ENCODE data around the gene SMIM29. TPM values are rescaled to one million over a fixed set of nuclear protein-coding genes. Genes with fewer than 3 reads are reported as not detected.

Gene SMIM29
- total RNA-seq, 6 experiments from 2014 or later = 5.0 to 13.4 (median 8.8) TPM

GRCh38 chr6:34243901-34244884 lies 4.6 kb downstream of the SMIM29 start:
- Histone ChIP-seq H3K27me3 (no peaks in the 10 kb centered on the region), H3K9me3 (no peaks in the 10 kb centered on the region), H3K4me1 (peaks cover 0 to 6% (median 0%) of the 10 kb centered on the region in 4 donors), H3K4me3 (no peak overlapping the region), H3K27ac (no peak overlapping the region), H3K36me3 (no peaks in the 10 kb centered on the region)
- ATAC-seq (peak in 1 of 4 donors; percentile 40), DNase-seq (peak; percentile 46 to 75 (median 57))
- TF ChIP-seq, protein P1, sequence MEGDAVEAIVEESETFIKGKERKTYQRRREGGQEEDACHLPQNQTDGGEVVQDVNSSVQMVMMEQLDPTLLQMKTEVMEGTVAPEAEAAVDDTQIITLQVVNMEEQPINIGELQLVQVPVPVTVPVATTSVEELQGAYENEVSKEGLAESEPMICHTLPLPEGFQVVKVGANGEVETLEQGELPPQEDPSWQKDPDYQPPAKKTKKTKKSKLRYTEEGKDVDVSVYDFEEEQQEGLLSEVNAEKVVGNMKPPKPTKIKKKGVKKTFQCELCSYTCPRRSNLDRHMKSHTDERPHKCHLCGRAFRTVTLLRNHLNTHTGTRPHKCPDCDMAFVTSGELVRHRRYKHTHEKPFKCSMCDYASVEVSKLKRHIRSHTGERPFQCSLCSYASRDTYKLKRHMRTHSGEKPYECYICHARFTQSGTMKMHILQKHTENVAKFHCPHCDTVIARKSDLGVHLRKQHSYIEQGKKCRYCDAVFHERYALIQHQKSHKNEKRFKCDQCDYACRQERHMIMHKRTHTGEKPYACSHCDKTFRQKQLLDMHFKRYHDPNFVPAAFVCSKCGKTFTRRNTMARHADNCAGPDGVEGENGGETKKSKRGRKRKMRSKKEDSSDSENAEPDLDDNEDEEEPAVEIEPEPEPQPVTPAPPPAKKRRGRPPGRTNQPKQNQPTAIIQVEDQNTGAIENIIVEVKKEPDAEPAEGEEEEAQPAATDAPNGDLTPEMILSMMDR (IDR thresholded peaks at IDR 0.05) = no peak
- no peak for TF ChIP-seq POLR2A (IDR thresholded peaks at IDR 0.05)
- intact Hi-C loops (cut with DNase I) = loop anchor here in 1 of 2 donors (10.0 kb wide), 1 partner anchor 171 kb away; no protein-coding TSS in a partner anchor
- WGBS (ENCODE audit: insufficient coverage, low coverage, low lambda C conversion rate, missing lambda C conversion rate) = 5% methylated on average over 4 of the region's 19 CpGs

DNA sequence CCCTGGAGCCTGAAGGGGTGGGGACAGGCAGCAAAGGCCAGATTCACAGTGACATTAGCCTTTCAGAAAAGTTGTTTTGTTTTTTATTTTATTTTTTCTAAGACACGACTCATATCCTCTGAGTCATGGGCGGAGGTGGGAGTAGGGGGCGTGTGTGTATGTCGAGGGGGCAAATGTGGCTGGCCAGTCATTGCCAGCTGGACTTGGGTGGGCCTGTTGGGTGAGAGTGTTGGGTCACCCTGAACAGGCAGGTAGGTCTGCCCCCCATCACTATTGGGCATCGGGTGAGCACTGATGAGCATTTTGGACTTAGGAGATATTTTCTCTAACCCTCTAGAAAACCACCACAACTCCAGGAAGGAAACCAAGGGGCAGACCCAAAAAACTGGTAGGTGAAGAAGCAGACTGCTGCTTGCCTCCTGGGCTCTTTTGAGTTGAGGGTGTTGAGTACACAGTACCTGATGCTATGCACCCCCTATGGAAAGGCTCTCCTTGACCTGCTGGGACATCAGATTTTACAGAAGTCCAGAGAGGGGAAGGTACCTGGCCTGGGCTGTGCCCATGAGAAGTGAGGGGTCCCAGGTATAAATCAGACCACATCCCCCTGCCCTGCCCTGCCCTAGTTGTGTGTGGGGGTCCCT lies 5.6 kb downstream of the SMIM29 start:
- DNase-seq (peak in 2 of 3 donors; percentile 33 to 39), ATAC-seq (no peak)
- no peaks in the 10 kb centered on the region for H3K27me3 ChIP-seq
- H3K4me3 ChIP-seq = no peak overlapping the region
- intact Hi-C loops (cut with DNase I) = loop anchor here in 1 of 2 donors (10.0 kb wide), 1 partner anchor 172 kb away; no protein-coding TSS in a partner anchor
- WGBS (ENCODE audit: insufficient coverage, low coverage, low lambda C conversion rate, missing lambda C conversion rate) = 33% methylated on average over 1 of the region's 5 CpGs
- no peaks in the 10 kb centered on the region for H3K9me3 ChIP-seq
- no peak overlapping the region for H3K27ac ChIP-seq
- H3K4me1 ChIP-seq = peaks cover 0 to 4% (median 0%) of the 10 kb centered on the region in 4 donors
- TF ChIP-seq, protein P1 (IDR thresholded peaks at IDR 0.05) = no peak
- TF ChIP-seq POLR2A (IDR thresholded peaks at IDR 0.05) = no peak
- no peaks in the 10 kb centered on the region for H3K36me3 ChIP-seq

GRCh38 chr6:34242252-34243130 lies 6.3 kb downstream of the SMIM29 start:
- Histone ChIP-seq H3K36me3 (no peaks in the 10 kb centered on the region), H3K4me1 (peaks cover 0 to 3% (median 0%) of the 10 kb centered on the region in 4 donors), H3K27ac (no peak overlapping the region), H3K27me3 (no peaks in the 10 kb centered on the region), H3K9me3 (no peaks in the 10 kb centered on the region), H3K4me3 (no peak overlapping the region)
- intact Hi-C loops (cut with DNase I) = loop anchor here in 1 of 2 donors (10.0 kb wide), 1 partner anchor 172 kb away; no protein-coding TSS in a partner anchor
- TF ChIP-seq POLR2A (IDR thresholded peaks at IDR 0.05) = no peak
- TF ChIP-seq, protein P1 (IDR thresholded peaks at IDR 0.05) = no peak
- WGBS (ENCODE audit: insufficient coverage, low coverage, low lambda C conversion rate, missing lambda C conversion rate) = 68% methylated on average over 3 of the region's 7 CpGs
- DNase-seq = peak in 2 of 3 donors; percentile 35 to 43
- ATAC-seq = no peak
